HCT116 (cell line): ENCODE measurements around the gene DMD. TPM values are rescaled to one million over a fixed set of nuclear protein-coding genes. Genes with fewer than 3 reads are reported as not detected.

Experiments
- ATAC-seq: fragments of 200-7000 bp; cut with Tn5 transposase; 2 replicates; pipeline ENCODE4 v1.9.1; 2020; ENCODE audit warnings: mild to moderate bottlenecking, moderate library complexity
- BruUV-seq: library from RNA; stranded (reverse); fragments of 400-500 nt; replicated peaks from 2 replicates; lab custom pipeline; 2021; lab: Mats Ljungman, UMichigan
- CTCF ChIA-PET: fragments of 300-600 bp; sonication (Branson Sonifier 250); formaldehyde crosslinking; loops from one replicate; lab custom pipeline; 2021; ENCODE audit warnings: antibody characterized with exemption; lab: Charles Lee
- POLR2A ChIA-PET: fragments of 300-600, 350-600 bp; sonication (Branson Sonifier 250); formaldehyde crosslinking; loops from one replicate; lab custom pipeline; 2021; ENCODE audit warnings: antibody characterized with exemption; lab: Charles Lee
- RAD21 ChIA-PET, 2 experiments: fragments of 300-600 bp; sonication (Branson Sonifier 250); formaldehyde crosslinking; loops; one replicate each; lab custom pipeline; 2023; ENCODE audit warnings: low total read pairs in 2 of 2; ENCODE audit not compliant: uncharacterized antibody in 2 of 2, unreplicated experiment in 2 of 2, low non-redundant PET in 1 of 2; lab: Charles Lee
- DNase-seq: peaks from one replicate; pipeline ENCODE4 v3.0.0-alpha.2; 2010; ENCODE audit warnings: low read depth, low spot score
- H2AFZ ChIP-seq: fragments of 200-600 bp; shearing (Covaris generic), sonication (generic); 2 replicates; pipeline ENCODE4 v1.6.1; 2017; ENCODE audit warnings: low read depth, mixed run types, mixed read lengths, antibody characterized with exemption, low read length; ENCODE audit not compliant: poor library complexity, severe bottlenecking
- H3K27ac ChIP-seq: 2 replicates; pipeline ENCODE4 v1.5.1; 2012; ENCODE audit warnings: low read depth, low read length
- H3K27me3 ChIP-seq: fragments of 200-600 bp; sonication (generic); 2 replicates; pipeline ENCODE4 v1.6.1; 2016; ENCODE audit warnings: mixed run types, low read length, mixed read lengths; ENCODE audit not compliant: insufficient read depth
- H3K36me3 ChIP-seq, 2 experiments: fragments of 200-500 bp in 1 of 2; fragments of 200-600 bp in 1 of 2; sonication (Bioruptor generic) in 1 of 2; sonication (generic) in 1 of 2; 2 replicates each; pipeline versions ENCODE4 v1.5.1 to v1.6.1; 2014 to 2016; ENCODE audit warnings: low read length in 2 of 2, inconsistent platforms in 1 of 2, mixed read lengths in 1 of 2, mixed run types in 1 of 2; ENCODE audit not compliant: insufficient read depth in 2 of 2, control insufficient read depth in 1 of 2
- H3K4me1 ChIP-seq, 2 experiments: fragments of 200-600 bp in 1 of 2; sonication (generic) in 1 of 2; 2 replicates each; pipeline versions ENCODE4 v1.5.1 to v1.6.1; 2012 to 2017; ENCODE audit warnings: low read length in 2 of 2, inconsistent platforms in 1 of 2, mild to moderate bottlenecking in 1 of 2, mixed read lengths in 1 of 2, mixed run types in 1 of 2, moderate library complexity in 1 of 2; ENCODE audit not compliant: insufficient read depth in 2 of 2, control insufficient read depth in 1 of 2
- H3K4me2 ChIP-seq: fragments of 200-600 bp; sonication (generic); 2 replicates; pipeline ENCODE4 v1.6.1; 2017; ENCODE audit warnings: mixed run types, low read length, mixed read lengths
- H3K4me3 ChIP-seq, 2 experiments: fragments of 200-600 bp in 1 of 2; sonication (generic) in 1 of 2; replicated peaks in 1 of 2; 2 replicates each; pipeline ENCODE4 v1.5.1; 2011 to 2016; ENCODE audit warnings: low read length in 2 of 2, control low read depth in 1 of 2, low read depth in 1 of 2, mild to moderate bottlenecking in 1 of 2, mixed read lengths in 1 of 2, mixed run types in 1 of 2
- H3K79me2 ChIP-seq: fragments of 200-600 bp; sonication (generic); 2 replicates; pipeline ENCODE4 v1.6.1; 2017; ENCODE audit warnings: mild to moderate bottlenecking, mixed run types, low read length, moderate library complexity, mixed read lengths; ENCODE audit not compliant: insufficient read depth
- H3K9ac ChIP-seq: fragments of 200-600 bp; sonication (generic); 2 replicates; pipeline ENCODE4 v1.6.1; 2016; ENCODE audit warnings: low read length, mixed read lengths
- H3K9me2 ChIP-seq: fragments of 200-600 bp; sonication (generic), shearing (Covaris generic); 2 replicates; pipeline ENCODE4 v1.6.1; 2017; ENCODE audit warnings: mixed run types, mild to moderate bottlenecking, moderate library complexity; ENCODE audit not compliant: insufficient read depth
- H3K9me3 ChIP-seq, 2 experiments: fragments of 200-500 bp in 1 of 2; fragments of 200-600 bp in 1 of 2; sonication (Bioruptor generic) in 1 of 2; sonication (generic) in 1 of 2; 2 replicates each; pipeline ENCODE4 v1.6.1; 2014 to 2017; ENCODE audit warnings: low read length in 2 of 2, mixed read lengths in 2 of 2, inconsistent platforms in 1 of 2, low read depth in 1 of 2, mild to moderate bottlenecking in 1 of 2, mixed run types in 1 of 2, moderate library complexity in 1 of 2; ENCODE audit not compliant: control insufficient read depth in 1 of 2, insufficient read depth in 1 of 2
- H4K20me1 ChIP-seq: fragments of 200-600 bp; sonication (generic), shearing (Covaris generic); 2 replicates; pipeline ENCODE4 v1.6.1; 2017; ENCODE audit warnings: mixed run types, mild to moderate bottlenecking, moderate library complexity; ENCODE audit not compliant: insufficient read depth
- CEBPB ChIP-seq: IDR thresholded peaks from 2 replicates; pipeline ENCODE4 v1.6.1; 2012; ENCODE audit warnings: low read depth
- CTCF ChIP-seq, 3 experiments: fragments of 200-600 bp in 1 of 3; sonication (generic) in 1 of 3; IDR thresholded peaks in 2 of 3; conservative IDR thresholded peaks in 1 of 3; 2 replicates each; pipeline ENCODE4 v1.5.1; 2012 to 2017; ENCODE audit warnings: low read depth in 2 of 3, low read length in 2 of 3, antibody characterized with exemption in 1 of 3, borderline replicate concordance in 1 of 3, control low read depth in 1 of 3, mild to moderate bottlenecking in 1 of 3, mixed read lengths in 1 of 3, mixed run types in 1 of 3, moderate library complexity in 1 of 3; ENCODE audit not compliant: insufficient read depth in 1 of 3
- ELF1 ChIP-seq: IDR thresholded peaks from 2 replicates; pipeline ENCODE4 v1.6.1; 2012; ENCODE audit warnings: low read depth, borderline replicate concordance
- EZH2phosphoT487 ChIP-seq: fragments of 200-600 bp; IDR thresholded peaks from 2 replicates; pipeline ENCODE4 v1.6.1; 2018; ENCODE audit warnings: antibody characterized with exemption, borderline replicate concordance
- FOSL1 ChIP-seq: IDR thresholded peaks from 2 replicates; pipeline ENCODE4 v1.6.1; 2012; ENCODE audit warnings: low read depth
- JUND ChIP-seq: IDR thresholded peaks from 2 replicates; pipeline ENCODE4 v1.6.1; 2012
- MAX ChIP-seq: IDR thresholded peaks from 2 replicates; pipeline ENCODE4 v1.6.1; 2012
- POLR2A ChIP-seq: IDR thresholded peaks from 2 replicates; pipeline ENCODE4 v1.7.0; 2011; ENCODE audit warnings: borderline replicate concordance; ENCODE audit not compliant: insufficient read depth, insufficient read length; ENCODE audit errors: extremely low read depth
- POLR2AphosphoS5 ChIP-seq: IDR thresholded peaks from 2 replicates; pipeline ENCODE4 v1.6.1; 2011; ENCODE audit warnings: mild to moderate bottlenecking, low read depth, low read length, moderate library complexity
- RAD21 ChIP-seq: IDR thresholded peaks from 2 replicates; pipeline ENCODE4 v1.6.1; 2012; ENCODE audit warnings: low read depth, mild to moderate bottlenecking
- SIN3A ChIP-seq: IDR thresholded peaks from 2 replicates; pipeline ENCODE4 v1.6.1; 2012; ENCODE audit warnings: low read depth
- SP1 ChIP-seq: IDR thresholded peaks from 2 replicates; pipeline ENCODE4 v1.6.1; 2012; ENCODE audit warnings: low read depth
- SRF ChIP-seq: IDR thresholded peaks from 2 replicates; pipeline ENCODE4 v1.6.1; 2012; ENCODE audit warnings: low read depth
- TCF7L2 ChIP-seq: IDR thresholded peaks from 2 replicates; pipeline ENCODE4 v1.7.0; 2011; ENCODE audit warnings: borderline replicate concordance, inconsistent platforms; ENCODE audit not compliant: insufficient read depth, insufficient read length; ENCODE audit errors: extremely low read depth
- YY1 ChIP-seq: IDR thresholded peaks from 2 replicates; pipeline ENCODE4 v1.6.1; 2011; ENCODE audit warnings: low read length, low read depth, moderate library complexity, mild to moderate bottlenecking; ENCODE audit not compliant: insufficient replicate concordance; ENCODE audit errors: extremely low read depth
- ZBTB33 ChIP-seq: IDR thresholded peaks from 2 replicates; pipeline ENCODE4 v1.6.1; 2011; ENCODE audit warnings: mild to moderate bottlenecking, low read length, moderate library complexity; ENCODE audit not compliant: insufficient replicate concordance; ENCODE audit errors: extremely low read depth
- intact Hi-C: fragments of 100-400 bp; cut with micrococcal nuclease; formaldehyde crosslinking; loops from 2 replicates; pipeline ENCODE4 v1.10.0; 2022
- total RNA-seq: library from RNA; stranded (reverse); gene quantifications from one replicate; pipeline ENCODE4 v1.2.1, GENCODE V29; 2021; ENCODE audit not compliant: unreplicated experiment
- TF ChIP-seq, protein P1 (sequence below): IDR thresholded peaks from 2 replicates; pipeline ENCODE4 v1.6.1; 2012; ENCODE audit warnings: low read depth
- TF ChIP-seq, protein P2 (sequence below): IDR thresholded peaks from 2 replicates; pipeline ENCODE4 v1.6.1; 2012

The DMD gene
- total RNA-seq, 1 experiment from 2014 or later: 0.05 TPM

- Histone ChIP-seq H3K9ac (no peak overlapping the region), H3K4me3 (no peak overlapping the region), H3K79me2 (no peaks in the 10 kb centered on the region), H3K9me2 (no peaks in the 10 kb centered on the region), H3K9me3 (no peaks in the 10 kb centered on the region), H3K4me1 (no peaks in the 10 kb centered on the region), H3K36me3 (no peaks in the 10 kb centered on the region), H4K20me1 (no peaks in the 10 kb centered on the region), H3K27ac (no peak overlapping the region), H3K4me2 (no peak overlapping the region), H2AFZ (no peak overlapping the region), H3K27me3 (no peaks in the 10 kb centered on the region)
- DNase-seq (no peak), ATAC-seq (no peak)
- ChIA-PET CTCF (no interaction called here), RAD21 (no interaction called here), POLR2A (no interaction called here)
- TF ChIP-seq, protein P1, sequence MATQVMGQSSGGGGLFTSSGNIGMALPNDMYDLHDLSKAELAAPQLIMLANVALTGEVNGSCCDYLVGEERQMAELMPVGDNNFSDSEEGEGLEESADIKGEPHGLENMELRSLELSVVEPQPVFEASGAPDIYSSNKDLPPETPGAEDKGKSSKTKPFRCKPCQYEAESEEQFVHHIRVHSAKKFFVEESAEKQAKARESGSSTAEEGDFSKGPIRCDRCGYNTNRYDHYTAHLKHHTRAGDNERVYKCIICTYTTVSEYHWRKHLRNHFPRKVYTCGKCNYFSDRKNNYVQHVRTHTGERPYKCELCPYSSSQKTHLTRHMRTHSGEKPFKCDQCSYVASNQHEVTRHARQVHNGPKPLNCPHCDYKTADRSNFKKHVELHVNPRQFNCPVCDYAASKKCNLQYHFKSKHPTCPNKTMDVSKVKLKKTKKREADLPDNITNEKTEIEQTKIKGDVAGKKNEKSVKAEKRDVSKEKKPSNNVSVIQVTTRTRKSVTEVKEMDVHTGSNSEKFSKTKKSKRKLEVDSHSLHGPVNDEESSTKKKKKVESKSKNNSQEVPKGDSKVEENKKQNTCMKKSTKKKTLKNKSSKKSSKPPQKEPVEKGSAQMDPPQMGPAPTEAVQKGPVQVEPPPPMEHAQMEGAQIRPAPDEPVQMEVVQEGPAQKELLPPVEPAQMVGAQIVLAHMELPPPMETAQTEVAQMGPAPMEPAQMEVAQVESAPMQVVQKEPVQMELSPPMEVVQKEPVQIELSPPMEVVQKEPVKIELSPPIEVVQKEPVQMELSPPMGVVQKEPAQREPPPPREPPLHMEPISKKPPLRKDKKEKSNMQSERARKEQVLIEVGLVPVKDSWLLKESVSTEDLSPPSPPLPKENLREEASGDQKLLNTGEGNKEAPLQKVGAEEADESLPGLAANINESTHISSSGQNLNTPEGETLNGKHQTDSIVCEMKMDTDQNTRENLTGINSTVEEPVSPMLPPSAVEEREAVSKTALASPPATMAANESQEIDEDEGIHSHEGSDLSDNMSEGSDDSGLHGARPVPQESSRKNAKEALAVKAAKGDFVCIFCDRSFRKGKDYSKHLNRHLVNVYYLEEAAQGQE: no peak
- TF ChIP-seq CEBPB (no peak), SIN3A (no peak), ZBTB33 (no peak), POLR2A (no peak), SRF (no peak), TCF7L2 (no peak), ELF1 (no peak), CTCF (IDR thresholded peaks at IDR 0.05 in 2 of 3, conservative IDR thresholded peaks at IDR 0.05 in 1 of 3; ENCODE audit: borderline replicate concordance in 1 of 3, insufficient read depth in 1 of 3, low read depth in 2 of 3, low read length in 2 of 3) (no peak), YY1 (no peak), EZH2phosphoT487 (no peak), FOSL1 (no peak), MAX (no peak), RAD21 (no peak), SP1 (no peak), JUND (no peak), POLR2AphosphoS5 (no peak)
- TF ChIP-seq, protein P2, sequence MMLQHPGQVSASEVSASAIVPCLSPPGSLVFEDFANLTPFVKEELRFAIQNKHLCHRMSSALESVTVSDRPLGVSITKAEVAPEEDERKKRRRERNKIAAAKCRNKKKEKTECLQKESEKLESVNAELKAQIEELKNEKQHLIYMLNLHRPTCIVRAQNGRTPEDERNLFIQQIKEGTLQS: no peak
- BruUV-seq: no TSS peak
- intact Hi-C loops: no loop called here
Measured at GRCh38 chrX:31110657-31111056, 2100.7 kb downstream of the DMD start.
